Spleen (tissue), 11 donors: ENCODE measurements around the gene ERO1B. TPM values are rescaled to one million over a fixed set of nuclear protein-coding genes. Genes with fewer than 3 reads are reported as not detected.

Experiments
- DNase-seq: peaks from one replicate; pipeline ENCODE4 v3.0.0-alpha.2; 2020
- H3K27ac ChIP-seq, 8 donors: fragments of 200-600 bp; sonication (generic) in 7 of 8; 1 replicate in 4 of 8; 2 replicates in 4 of 8; pipeline versions ENCODE4 v1.5.0 to v1.8.0; 2016 to 2021; ENCODE audit warnings: inconsistent platforms in 4 of 8, mild to moderate bottlenecking in 4 of 8, moderate library complexity in 1 of 8
- H3K27me3 ChIP-seq, 7 donors: fragments of 200-600 bp; sonication (generic) in 6 of 7; replicated peaks in 1 of 7; 1 replicate in 4 of 7; 2 replicates in 3 of 7; pipeline versions ENCODE4 v1.5.0 to v1.8.0; 2016 to 2021; ENCODE audit warnings: inconsistent platforms in 3 of 7, mild to moderate bottlenecking in 1 of 7
- H3K36me3 ChIP-seq, 6 donors: fragments of 200-600 bp; sonication (generic) in 5 of 6; 1 replicate in 4 of 6; 2 replicates in 2 of 6; pipeline versions ENCODE4 v1.5.0 to v1.8.0; 2016 to 2021; ENCODE audit warnings: inconsistent platforms in 2 of 6
- H3K4me1 ChIP-seq, 6 donors: fragments of 200-600 bp; sonication (generic) in 5 of 6; 1 replicate in 3 of 6; 2 replicates in 3 of 6; pipeline versions ENCODE4 v1.5.0 to v1.8.0; 2016 to 2021; ENCODE audit warnings: inconsistent platforms in 3 of 6
- H3K4me3 ChIP-seq, 8 donors: fragments of 200-600 bp; sonication (generic) in 7 of 8; 1 replicate in 4 of 8; 2 replicates in 4 of 8; pipeline versions ENCODE4 v1.5.0 to v1.8.0; 2016 to 2021; ENCODE audit warnings: inconsistent platforms in 4 of 8, mild to moderate bottlenecking in 4 of 8, moderate library complexity in 2 of 8
- H3K9me3 ChIP-seq, 8 donors: fragments of 200-600 bp; sonication (generic) in 7 of 8; 1 replicate in 4 of 8; 2 replicates in 4 of 8; pipeline versions ENCODE4 v1.5.0 to v1.8.0; 2016 to 2021; ENCODE audit warnings: inconsistent platforms in 4 of 8
- CTCF ChIP-seq, 11 experiments: fragments of 200-600 bp in 7 of 11; fragments of 450-650 bp in 4 of 11; sonication (generic) in 4 of 11; IDR thresholded peaks in 8 of 11; conservative IDR thresholded peaks in 3 of 11; 1 replicate in 7 of 11; 2 replicates in 4 of 11; pipeline versions ENCODE4 v1.4.0 to v1.8.0; 2016 to 2021; ENCODE audit warnings: antibody characterized with exemption in 11 of 11, inconsistent platforms in 4 of 11, mild to moderate bottlenecking in 1 of 11
- POLR2A ChIP-seq, 3 donors: fragments of 450-650 bp; IDR thresholded peaks; one replicate each; pipeline ENCODE4 v1.5.1; 2017; ENCODE audit warnings: antibody characterized with exemption in 3 of 3, mild to moderate bottlenecking in 1 of 3
- POLR2AphosphoS5 ChIP-seq, 3 donors: sonication (generic); formaldehyde crosslinking; IDR thresholded peaks; one replicate each; pipeline ENCODE4 v1.5.1; 2017; ENCODE audit warnings: antibody characterized with exemption in 3 of 3
- WGBS, 5 donors: extraction: QIAGEN DNeasy Blood & Tissue Kit in 3 of 5; methylation state at CpG; one replicate each; pipeline versions ENCODE4 v1.1.5 to v1.1.7; 2013 to 2018; 5-methylcytosine and 5-hydroxymethylcytosine counted together
- intact Hi-C: fragments of 100-400 bp; cut with DNase I; formaldehyde crosslinking; loops from one replicate; pipeline ENCODE4 v1.15.0; 2023; ENCODE audit warnings: low total_unique reads
- polyA plus RNA-seq, 3 donors: library from polyadenylated mRNA; stranded (reverse); fragments of 200-250 nt; gene quantifications; one replicate each; pipeline ENCODE4 v1.2.1, GENCODE V29; 2013
- total RNA-seq, 7 donors: library from RNA; depleted of rRNA in 3 of 7; stranded (reverse); fragments of >200 nt in 3 of 7; fragmentation: NEBNext Ultra II Directional in 4 of 7; extraction: Animal tissue kit (Norgen Biotek cat#: 25700) in 4 of 7; gene quantifications; one replicate each; pipeline versions ENCODE4 v1.1.0 to v1.2.1, GENCODE V29; 2016 to 2021
- donor health status: healthy with polysubstance abuse.
- donor health status: DM: no; HTN: no; CAD: no; lungs with moderate emphysema.
- donor health status: DM: no; HTN: no; CAD: no.
- donor health status: Bipolar disorder and iron deficiency.
- donor health status: healthy.
- donor health status: DM: no; HTN: no; CAD: no.
- donor health status: DM: yes; HTN: yes; CAD: no.

The ERO1B gene
- total and polyA plus RNA-seq, 10 donors, result 3.9 to 29.4 (median 16.4) TPM

GRCh38 chr1:236240675-236241074 is 41.1 kb downstream of the ERO1B start:
- no peak for TF ChIP-seq POLR2AphosphoS5 (IDR thresholded peaks at IDR 0.05)
- no peak for TF ChIP-seq CTCF (IDR thresholded peaks at IDR 0.05 in 8 of 11, conservative IDR thresholded peaks at IDR 0.05 in 3 of 11)
- no peak for TF ChIP-seq POLR2A (IDR thresholded peaks at IDR 0.05)
- no peaks in the 10 kb centered on the region for H3K4me1 ChIP-seq

GRCh38 chr1:236239092-236239585 is 42.6 kb downstream of the ERO1B start:
- Histone ChIP-seq H3K27ac (no peak overlapping the region), H3K36me3 (peaks cover 0 to 73% (median 15%) of the 10 kb centered on the region in 6 donors), H3K4me3 (no peak overlapping the region), H3K9me3 (no peaks in the 10 kb centered on the region), H3K27me3 (no peaks in the 10 kb centered on the region), H3K4me1 (no peaks in the 10 kb centered on the region)
- no peak for TF ChIP-seq POLR2AphosphoS5 (IDR thresholded peaks at IDR 0.05)
- no peak for TF ChIP-seq CTCF (IDR thresholded peaks at IDR 0.05 in 8 of 11, conservative IDR thresholded peaks at IDR 0.05 in 3 of 11)
- no peak for TF ChIP-seq POLR2A (IDR thresholded peaks at IDR 0.05)
- intact Hi-C loops, result no loop called here
- 78 to 94% (median 87%) methylated on average over 1 of the region's 1 CpG for WGBS, 5 donors
- no peak for DNase-seq

More at GRCh38 chr1:236240675-236241074, 41.1 kb downstream of the ERO1B start:
- Histone ChIP-seq H3K4me3 (no peak overlapping the region), H3K27me3 (no peaks in the 10 kb centered on the region), H3K27ac (no peak overlapping the region), H3K9me3 (no peaks in the 10 kb centered on the region), H3K36me3 (peaks cover 0 to 61% (median 15%) of the 10 kb centered on the region in 6 donors)
- DNase-seq, result no peak
- intact Hi-C loops, result no loop called here
- 90 to 98% (median 95%) methylated on average over 3 of the region's 3 CpGs for WGBS, 5 donors

- TF ChIP-seq CTCF (IDR thresholded peaks at IDR 0.05 in 8 of 11, conservative IDR thresholded peaks at IDR 0.05 in 3 of 11), result no peak
- intact Hi-C loops, result no loop called here
- H3K4me3 ChIP-seq, result no peak overlapping the region
- 88 to 98% (median 97%) methylated on average over 3 of the region's 3 CpGs for WGBS, 5 donors
- peaks cover 0 to 68% (median 3%) of the 10 kb centered on the region in 6 donors for H3K36me3 ChIP-seq
- no peaks in the 10 kb centered on the region for H3K27me3 ChIP-seq
- no peak for DNase-seq
- no peaks in the 10 kb centered on the region for H3K4me1 ChIP-seq
- H3K27ac ChIP-seq, result no peak overlapping the region
- H3K9me3 ChIP-seq, result no peaks in the 10 kb centered on the region
Measured at GRCh38 chr1:236235116-236235515, 46.6 kb downstream of the ERO1B start.

- DNase-seq, result no peak
- H3K4me3 ChIP-seq, result no peak overlapping the region
- H3K9me3 ChIP-seq, result no peaks in the 10 kb centered on the region
- H3K27ac ChIP-seq, result peak overlapping the region in 4 of 8 donors; percentile 1 to 45 (median 30)
- intact Hi-C loops, result no loop called here
- no peak for TF ChIP-seq POLR2A (IDR thresholded peaks at IDR 0.05)
- TF ChIP-seq CTCF (IDR thresholded peaks at IDR 0.05 in 8 of 11, conservative IDR thresholded peaks at IDR 0.05 in 3 of 11), result no peak
- no peak for TF ChIP-seq POLR2AphosphoS5 (IDR thresholded peaks at IDR 0.05)
- no peaks in the 10 kb centered on the region for H3K4me1 ChIP-seq
- WGBS, 5 donors, result 51 to 86% (median 64%) methylated on average over 4 of the region's 4 CpGs
- peaks cover 0 to 71% (median 25%) of the 10 kb centered on the region in 6 donors for H3K36me3 ChIP-seq
- H3K27me3 ChIP-seq, result no peaks in the 10 kb centered on the region
Measured at GRCh38 chr1:236228411-236228810, 53.3 kb downstream of the ERO1B start.
